Measurements from ENCODE around the gene BAZ1B.
"Not testable (repeated sequence)": the region's sequence is repeated elsewhere in the genome, so short reads cannot be mapped to it uniquely, and the experiment has no call there.

The BAZ1B gene

DNA sequence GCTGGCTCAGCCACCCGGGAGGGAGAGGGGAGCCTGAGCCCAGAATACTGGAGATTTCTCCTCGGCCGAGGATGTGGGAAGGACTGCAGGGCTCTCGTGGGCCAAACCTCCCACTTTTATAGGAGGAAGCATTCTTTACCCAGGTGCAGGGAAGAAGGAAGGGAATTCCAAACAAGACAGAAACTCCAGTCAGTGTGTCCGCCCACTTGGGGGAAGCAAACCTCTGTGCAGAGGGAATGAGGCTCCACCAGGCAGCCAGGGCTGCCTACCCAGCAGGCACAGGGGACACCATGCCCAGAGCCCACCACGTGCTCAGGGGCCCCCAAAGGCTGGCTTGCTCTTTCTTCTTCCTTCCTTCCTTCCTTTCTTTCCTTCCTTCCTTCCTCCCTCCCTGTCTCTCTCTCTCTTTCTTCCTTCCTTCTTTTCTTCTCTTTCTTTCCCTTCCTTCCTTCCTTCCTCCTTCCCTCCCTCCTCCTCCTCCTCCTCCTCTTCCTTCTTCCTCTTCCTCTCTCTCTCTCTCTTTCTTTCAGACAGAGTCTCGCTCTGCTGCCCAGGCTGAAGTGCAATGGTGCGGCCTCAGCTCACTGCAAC lies 103.9 kb downstream of the BAZ1B start:
- H3K4me3 ChIP-seq (ENCODE audit: low read depth, low read length): no peak overlapping the region
- TF ChIP-seq, protein P1, sequence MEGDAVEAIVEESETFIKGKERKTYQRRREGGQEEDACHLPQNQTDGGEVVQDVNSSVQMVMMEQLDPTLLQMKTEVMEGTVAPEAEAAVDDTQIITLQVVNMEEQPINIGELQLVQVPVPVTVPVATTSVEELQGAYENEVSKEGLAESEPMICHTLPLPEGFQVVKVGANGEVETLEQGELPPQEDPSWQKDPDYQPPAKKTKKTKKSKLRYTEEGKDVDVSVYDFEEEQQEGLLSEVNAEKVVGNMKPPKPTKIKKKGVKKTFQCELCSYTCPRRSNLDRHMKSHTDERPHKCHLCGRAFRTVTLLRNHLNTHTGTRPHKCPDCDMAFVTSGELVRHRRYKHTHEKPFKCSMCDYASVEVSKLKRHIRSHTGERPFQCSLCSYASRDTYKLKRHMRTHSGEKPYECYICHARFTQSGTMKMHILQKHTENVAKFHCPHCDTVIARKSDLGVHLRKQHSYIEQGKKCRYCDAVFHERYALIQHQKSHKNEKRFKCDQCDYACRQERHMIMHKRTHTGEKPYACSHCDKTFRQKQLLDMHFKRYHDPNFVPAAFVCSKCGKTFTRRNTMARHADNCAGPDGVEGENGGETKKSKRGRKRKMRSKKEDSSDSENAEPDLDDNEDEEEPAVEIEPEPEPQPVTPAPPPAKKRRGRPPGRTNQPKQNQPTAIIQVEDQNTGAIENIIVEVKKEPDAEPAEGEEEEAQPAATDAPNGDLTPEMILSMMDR (IDR thresholded peaks at IDR 0.05; ENCODE audit: low read depth, low read length): no peak

DNA sequence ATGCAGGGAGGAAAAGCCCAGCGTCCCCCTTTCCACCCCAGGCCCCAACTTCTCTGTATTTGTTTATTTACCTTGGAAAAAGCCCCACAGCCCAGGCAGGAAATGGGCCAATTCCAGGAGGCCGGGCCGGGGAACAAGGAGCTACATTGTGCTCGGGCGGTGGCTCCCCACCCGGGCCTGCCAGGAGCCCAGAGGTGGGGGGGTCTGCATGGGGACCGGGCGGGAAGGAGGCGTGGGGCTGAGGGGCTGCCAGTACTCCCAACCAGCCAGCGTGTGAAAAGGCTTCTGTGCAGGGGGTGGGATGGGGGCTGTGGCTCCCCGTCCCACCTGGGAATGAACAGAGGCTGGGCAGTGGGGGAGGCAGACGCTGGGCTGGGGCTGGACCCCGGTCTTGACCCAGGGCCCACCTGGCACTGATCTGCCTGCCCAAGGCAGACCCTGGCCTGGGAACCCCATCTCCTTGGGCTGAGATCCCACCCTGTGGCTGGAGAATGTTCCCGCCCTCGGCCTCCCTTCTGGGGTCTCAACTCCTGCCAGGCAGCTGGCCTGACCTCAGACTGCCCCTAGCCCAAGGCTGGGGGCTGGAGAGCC lies 111.5 kb downstream of the BAZ1B start:
- not testable (repeated sequence) for H3K4me3 ChIP-seq (ENCODE audit: low read depth, low read length)

DNA sequence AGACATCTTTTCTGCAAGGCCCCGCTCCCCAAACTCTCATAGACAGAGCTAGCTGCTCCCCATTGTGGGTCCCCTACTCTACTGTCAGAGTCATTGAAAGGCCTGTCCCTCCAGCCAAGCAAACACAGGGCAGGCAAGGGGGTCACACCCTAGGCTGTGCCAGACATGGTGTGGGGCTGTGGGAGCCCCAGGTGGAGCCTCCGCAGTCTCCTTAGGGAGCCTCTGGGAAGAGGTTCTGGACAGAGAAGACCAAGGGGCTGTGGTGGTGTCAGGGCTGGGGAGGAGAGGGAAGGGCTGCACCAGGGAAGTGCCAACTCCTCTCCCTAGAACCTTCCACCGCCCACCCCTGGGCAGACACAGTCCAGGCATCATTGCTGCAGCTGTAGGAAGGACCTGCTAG lies 117.2 kb downstream of the BAZ1B start:
- H3K4me3 ChIP-seq (ENCODE audit: low read depth, low read length): not testable (repeated sequence)

DNA sequence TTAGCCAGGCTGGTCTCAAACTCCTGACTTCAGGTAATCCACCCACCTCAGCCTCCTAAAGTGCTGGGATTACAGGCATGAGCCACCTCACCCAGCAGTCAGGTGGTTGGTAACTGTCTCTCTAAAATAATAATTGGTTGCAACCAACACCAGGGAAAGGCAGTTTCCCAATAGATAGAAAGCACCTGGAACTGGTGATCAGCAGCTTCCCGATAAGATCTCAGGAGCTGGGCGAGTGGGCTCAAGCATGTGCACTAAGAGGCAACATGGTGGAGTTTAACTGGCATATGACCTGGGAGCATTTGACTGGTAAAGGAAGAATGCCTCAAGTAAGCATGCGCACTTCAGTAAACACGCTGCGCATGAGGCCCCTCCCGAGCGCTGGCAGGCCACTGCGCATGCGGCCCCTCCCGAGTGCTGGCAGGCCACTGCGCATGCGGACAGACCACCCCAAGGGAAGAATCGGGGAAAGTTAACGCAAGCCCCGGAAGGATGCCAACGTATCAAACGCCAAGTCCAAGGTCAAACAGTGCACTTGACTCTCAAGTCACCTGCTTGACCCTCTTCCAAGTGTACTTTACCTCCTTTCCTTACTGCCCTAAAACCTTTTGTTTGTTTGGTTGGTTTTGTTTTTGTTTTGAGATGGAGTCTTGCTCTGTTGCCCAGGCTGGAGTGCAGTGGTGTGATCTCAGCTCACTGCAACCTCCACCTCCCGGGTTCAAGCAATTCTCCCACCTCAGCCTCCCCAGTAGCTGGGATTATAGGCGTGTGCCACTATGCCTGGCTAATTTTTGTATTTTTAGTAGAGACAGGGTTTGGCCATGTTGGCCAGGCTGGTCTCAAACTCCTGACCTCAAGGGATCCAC lies 122.7 kb downstream of the BAZ1B start:
- peak overlapping the region; percentile 38 for H3K4me3 ChIP-seq (ENCODE audit: low read depth, low read length)

DNA sequence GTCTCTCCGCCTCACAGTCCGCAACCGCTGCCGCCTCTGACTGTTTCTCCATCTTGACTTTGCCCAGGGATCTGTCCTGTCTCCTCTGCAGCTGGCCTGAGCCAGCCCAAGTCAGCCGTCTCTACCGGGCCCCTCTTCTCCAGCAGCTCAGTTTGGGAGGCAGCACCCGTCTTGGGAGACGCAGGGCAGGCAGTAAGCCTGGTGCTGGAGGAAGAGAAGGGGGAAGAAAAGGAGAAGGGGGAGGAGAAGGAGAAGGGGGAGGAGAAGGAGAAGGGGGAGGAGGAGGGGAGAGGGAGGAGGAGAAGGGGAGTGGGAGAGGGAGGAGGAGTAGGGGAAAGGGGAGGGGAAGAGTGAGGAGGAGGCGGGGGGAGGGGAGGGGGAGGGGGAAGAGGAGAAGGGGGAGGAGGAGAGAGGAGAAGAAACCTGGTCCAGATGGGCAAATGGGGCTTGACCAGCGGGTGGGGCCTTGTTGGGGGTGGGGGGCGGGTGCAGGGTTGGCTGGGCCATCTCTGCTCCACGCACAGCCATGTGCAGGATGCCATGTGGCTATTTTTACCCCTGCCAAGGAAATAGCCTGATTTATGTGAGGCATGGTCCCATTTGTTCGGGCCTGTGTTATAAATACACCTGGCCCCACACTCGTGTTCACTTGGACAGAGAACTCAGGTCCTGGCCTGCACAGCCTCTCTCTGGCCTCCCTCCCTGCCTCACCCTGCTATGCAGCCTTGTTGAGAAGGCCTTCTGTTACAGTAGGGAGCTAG lies 124.4 kb downstream of the BAZ1B start:
- TF ChIP-seq, protein P1 (IDR thresholded peaks at IDR 0.05; ENCODE audit: low read depth, low read length): no peak

DNA sequence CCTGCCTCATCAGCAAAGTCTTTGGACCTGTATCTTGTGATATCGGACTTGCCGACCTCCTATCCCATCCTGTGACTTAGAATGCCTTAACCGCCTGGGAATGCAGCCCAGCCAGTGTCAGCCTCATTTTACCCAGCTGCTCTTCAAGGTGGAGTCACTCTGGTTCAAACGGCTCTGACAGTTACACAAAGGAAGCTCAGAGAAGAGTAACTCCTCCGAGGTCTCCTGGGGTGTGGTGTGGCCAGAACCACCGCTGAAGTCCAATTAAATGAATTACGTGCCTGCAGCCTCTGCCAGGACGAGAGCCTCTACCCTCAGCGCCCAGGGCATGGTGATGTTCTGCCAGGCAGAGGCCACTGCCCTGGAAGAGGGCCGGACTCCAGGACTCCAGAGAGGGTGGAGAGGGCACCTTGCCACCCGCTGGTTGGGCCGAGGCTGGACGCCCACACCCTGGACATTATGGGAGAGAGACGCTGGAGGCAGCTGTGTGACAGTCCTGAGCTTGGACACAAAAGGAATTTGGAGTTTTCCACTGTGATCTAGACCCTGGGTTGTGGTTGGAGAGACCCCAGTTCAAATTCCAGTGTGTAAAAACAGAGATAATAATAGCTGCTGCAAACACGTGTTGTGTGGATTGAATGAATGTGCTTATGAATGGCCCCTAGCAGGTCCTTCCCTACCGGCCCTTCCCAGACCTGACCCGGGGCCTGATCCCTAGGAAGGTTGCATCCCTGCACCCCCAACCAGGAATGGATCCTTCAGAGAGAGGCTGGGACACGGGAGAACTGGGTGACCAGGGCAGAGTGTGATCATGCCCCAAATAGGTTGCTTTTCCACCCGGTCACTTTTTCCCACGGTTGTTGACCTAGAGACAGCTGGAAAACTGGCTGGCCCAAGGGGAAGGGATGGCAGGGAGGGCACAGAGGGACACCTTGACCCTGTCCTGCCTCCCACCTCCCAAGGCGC lies 126.3 kb downstream of the BAZ1B start:
- H3K4me3 ChIP-seq (ENCODE audit: low read depth, low read length): no peak overlapping the region
- TF ChIP-seq, protein P1 (IDR thresholded peaks at IDR 0.05; ENCODE audit: low read depth, low read length): no peak

More for the DNA sequence above, 124.4 kb downstream of the BAZ1B start:
- H3K4me3 ChIP-seq (ENCODE audit: low read depth, low read length): no peak overlapping the region

DNA sequence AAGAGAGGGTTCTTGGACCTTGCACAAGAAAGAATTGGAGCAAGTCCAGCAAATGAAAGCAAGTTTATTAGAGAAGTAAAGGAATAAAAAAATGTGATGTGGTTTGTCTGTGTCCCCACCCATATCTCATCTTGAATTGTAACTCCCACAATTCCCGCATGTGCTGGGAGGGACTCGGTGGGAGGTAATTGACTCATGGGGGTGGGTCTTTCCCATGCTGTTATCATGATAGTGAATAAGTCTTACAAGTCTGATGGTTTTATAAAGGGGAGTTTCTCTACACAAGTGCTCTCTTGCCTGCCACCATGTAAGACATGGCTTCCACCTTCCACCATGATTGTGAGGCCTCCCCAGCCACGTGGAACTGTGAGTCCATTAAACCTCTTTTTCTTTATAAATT lies 127.7 kb downstream of the BAZ1B start:
- no peak overlapping the region for H3K4me3 ChIP-seq (ENCODE audit: low read depth, low read length)
- TF ChIP-seq, protein P1 (IDR thresholded peaks at IDR 0.05; ENCODE audit: low read depth, low read length): no peak

DNA sequence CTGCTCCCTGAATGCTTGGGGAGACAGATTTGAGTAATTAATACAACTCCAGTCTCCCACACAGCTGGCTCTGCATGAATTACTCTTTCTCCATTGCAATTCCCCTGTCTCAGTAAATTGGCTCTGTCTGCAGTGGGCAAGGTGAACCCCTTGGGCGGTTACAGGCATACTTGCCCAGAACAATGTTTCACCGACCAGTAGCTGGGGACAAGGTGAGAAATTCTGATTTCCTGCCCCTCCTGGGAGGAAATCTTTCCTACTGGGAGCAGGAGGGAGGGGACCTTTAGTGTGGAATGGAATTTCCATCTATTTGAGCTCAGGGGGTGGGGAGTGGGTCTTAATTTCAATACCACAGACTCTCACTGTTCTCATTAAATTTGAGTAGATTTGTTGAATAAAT lies 130.7 kb downstream of the BAZ1B start:
- TF ChIP-seq, protein P1 (IDR thresholded peaks at IDR 0.05; ENCODE audit: low read depth, low read length): no peak

More for the DNA sequence above, 130.7 kb downstream of the BAZ1B start:
- H3K4me3 ChIP-seq (ENCODE audit: low read depth, low read length): no peak overlapping the region
